ENCODE results near the gene AMIGO1.

The AMIGO1 gene

DNA sequence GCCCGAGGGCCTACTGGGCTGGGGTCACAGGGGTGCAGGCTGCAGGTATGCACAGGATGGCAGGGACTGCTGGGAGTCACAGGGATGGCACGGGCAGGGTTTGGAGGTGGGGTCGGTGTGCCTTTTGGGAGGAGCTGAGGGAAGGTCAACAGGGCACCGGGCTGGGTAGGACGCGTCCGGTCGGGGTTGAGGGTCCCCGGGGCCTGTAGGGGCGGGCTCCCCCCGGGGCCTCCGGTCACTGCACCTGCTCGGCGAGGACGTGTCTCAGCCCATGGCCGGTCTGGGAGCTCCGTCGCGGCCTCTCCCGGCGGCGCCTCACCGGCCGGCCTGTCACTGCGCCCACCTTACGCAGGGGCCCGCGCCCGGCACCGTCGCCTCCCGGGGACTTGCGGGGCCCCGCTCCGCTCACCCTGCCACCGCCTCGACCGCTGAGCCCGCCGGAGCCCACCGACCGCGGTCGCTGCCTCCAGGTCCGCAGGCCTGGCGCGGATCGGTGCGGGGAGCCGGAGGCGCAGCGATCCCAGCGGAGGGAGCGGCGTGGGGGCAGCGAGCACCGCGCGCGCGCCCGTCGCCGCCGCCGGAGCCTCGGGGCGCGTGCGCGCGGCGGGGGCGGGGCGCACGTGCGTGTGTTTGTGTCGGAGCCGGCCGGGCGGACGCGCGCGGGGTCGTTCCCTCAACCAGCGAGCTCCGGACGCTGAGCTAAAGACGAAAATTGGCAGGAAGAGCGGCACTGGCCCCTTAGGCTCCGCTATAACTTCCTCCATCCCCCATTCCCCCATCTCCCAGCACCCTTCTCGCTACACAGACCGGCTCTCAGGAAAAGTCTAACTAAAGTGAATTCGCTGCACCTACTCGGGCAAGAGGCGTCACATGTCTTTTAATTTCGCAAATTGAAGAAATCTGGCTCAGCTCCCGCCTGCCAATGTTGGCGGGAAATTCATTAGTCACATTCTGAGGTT, at the start of gene AMIGO1:
TSS of gene AMIGO1 (minus strand) at position 552 of the 959 bp plus-strand sequence. CDS start 815 bp downstream, outside the sequence.
- no peak for DNase-seq

DNA sequence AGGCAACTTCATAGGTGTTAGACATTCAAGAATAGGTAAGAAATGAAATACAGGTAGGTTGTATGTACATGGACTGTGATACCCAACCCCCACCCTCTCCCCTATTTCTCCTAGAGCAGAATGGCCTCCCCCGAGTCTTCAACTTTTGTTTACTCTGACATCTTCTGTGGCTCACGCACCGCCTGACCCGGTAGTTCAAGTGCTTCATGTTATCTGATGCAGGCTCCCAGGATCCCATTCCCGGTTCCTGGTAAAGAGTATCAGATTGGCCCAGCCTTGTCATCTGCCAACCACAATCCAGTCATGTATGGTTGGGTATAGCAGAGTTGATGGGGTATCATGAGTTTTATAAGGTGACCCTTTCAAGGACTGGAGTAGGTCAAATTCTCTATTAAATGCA, 48.0 kb upstream of the AMIGO1 start:
- no peak for DNase-seq

- no peak for DNase-seq
These were observed 47.0 kb upstream of the AMIGO1 start for GRCh38 chr1:109556563-109556962.

- DNase-seq = peak; percentile 82
These were observed 39.1 kb upstream of the AMIGO1 start, which contains the start of gene GNAI3 for GRCh38 chr1:109548321-109549267. GNAI3 (plus strand) TSS chr1:109548615; CDS start chr1:109548721, 106 bp downstream.

DNA sequence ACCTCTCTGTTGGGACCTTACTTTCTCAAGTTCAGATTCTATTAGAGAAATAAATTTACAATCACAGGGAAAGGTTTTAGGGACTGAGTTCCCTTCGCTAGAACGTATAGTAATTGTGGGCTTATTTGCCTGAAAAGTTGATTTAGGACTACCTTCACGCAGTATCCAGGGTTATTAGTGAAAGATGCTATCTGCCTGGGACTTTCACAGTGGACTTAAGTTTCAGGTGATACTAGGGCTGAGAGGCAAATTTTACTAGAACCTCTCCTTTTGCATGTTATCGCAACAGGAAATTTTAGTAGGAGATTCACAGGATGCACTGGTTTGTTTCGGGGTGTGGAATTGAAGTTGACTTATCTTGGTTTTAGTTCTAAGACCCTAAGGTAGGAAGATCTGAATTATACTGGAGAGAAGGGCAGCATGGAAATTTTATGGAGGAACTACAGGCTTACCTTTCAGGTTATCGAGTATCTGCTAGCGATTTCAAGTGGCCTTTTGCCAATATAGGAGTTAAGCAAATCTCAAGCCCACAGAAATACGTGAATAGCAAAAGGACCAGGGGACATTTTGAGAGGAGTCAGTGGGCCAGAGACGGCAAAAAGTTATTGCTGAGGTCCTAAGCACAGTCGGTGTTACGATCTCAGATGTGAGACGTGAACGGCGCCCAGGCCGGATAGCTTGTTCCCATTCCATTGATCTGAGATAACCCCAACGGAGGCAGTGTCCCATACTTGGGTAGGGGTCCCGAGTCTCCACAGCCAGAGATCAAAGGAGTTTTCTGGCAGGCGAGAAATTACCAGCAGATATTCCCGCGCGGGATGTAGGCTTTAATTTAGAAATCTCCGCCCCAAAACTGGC, 38.2 kb upstream of the AMIGO1 start:
- DNase-seq = no peak

DNA sequence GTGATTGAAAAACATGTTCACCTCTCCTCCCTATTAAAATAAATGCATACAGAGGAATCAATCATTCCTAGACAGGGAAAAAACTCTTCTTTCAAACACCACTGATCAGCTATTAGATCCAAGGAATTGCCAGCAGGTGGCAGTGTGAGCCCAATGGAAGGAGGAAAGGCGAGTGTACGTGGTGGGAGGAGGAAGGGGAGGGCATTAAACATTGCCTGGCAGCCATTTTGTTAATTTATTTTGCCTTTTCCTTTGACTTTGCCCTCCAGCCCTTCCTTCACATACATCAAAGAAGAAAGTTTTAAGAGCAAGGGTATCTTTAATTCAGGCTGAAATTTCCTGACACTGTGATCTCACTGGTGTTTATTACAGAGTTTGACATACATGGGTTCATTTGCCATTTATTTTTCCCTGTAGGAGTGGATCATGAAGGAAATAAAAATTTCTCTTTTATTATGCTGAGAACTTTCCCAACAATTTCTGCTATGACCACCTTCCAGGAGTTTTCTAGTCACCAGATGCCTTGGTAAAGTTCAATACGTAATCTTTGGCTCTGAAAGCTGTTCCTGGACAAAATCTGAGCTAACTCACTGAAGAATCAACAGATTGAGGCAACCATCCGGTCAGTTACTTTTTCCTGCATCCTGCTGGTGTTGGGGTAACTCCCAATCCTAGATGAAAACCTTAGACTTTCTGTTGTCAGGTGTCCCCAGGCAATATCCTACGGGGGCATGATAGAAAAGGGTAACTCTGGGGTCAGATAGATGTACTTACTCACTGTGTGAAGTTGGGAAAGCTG, 37.0 kb upstream of the AMIGO1 start:
- peak; percentile 77 for DNase-seq

- no peak for DNase-seq
These were observed 34.6 kb upstream of the AMIGO1 start for GRCh38 chr1:109543988-109544735.

- no peak for DNase-seq
These were observed 33.9 kb upstream of the AMIGO1 start for GRCh38 chr1:109543283-109543987.

DNA sequence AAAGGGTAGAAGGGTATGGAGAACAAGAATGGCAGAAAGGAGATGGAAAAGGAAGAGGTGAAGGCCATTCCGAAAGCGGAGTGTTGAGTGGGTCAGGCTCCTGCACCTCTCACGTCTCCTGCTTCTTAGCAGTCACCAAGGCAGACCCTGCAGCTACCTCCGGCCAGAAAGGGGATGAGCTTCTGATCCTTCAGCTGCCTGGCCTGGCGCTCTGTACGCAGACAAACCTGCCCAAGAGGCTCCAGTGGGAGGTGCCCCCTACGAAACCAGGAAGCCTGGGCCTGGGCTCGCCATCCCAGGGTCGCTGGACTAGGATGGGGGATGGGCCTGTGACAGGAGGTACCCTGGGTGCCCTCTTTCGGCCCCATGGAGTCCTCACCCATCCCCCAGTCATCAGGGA, 33.1 kb upstream of the AMIGO1 start:
- DNase-seq = no peak

GRCh38 chr1:109541102-109541501, 31.6 kb upstream of the AMIGO1 start:
- no peak for DNase-seq

DNA sequence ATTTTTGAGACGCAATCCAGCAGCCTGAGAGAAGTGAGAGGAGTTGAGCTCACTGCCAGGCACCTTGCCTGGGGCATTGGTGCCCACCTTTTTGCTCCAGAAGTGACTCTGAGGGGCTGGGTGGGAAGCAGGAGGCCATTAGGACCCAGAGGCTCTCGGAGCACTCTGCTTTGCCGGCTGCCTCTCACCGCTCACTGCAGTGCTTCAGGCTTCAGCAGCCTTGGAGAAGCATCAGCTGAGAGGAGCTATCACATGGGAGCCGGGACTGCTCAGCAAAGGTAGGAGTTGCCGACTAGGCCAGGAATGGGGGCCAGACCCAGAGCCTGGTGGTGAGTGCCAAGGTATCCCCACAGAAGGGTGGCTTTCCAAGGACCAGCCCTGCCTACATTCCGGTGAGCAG, 30.1 kb upstream of the AMIGO1 start, which contains the start of gene GPR61:
TSS of gene GPR61 (plus strand) at position 197 of the 400 bp plus-strand sequence. CDS start 3,151 bp downstream, outside the sequence.
- DNase-seq = no peak

DNA sequence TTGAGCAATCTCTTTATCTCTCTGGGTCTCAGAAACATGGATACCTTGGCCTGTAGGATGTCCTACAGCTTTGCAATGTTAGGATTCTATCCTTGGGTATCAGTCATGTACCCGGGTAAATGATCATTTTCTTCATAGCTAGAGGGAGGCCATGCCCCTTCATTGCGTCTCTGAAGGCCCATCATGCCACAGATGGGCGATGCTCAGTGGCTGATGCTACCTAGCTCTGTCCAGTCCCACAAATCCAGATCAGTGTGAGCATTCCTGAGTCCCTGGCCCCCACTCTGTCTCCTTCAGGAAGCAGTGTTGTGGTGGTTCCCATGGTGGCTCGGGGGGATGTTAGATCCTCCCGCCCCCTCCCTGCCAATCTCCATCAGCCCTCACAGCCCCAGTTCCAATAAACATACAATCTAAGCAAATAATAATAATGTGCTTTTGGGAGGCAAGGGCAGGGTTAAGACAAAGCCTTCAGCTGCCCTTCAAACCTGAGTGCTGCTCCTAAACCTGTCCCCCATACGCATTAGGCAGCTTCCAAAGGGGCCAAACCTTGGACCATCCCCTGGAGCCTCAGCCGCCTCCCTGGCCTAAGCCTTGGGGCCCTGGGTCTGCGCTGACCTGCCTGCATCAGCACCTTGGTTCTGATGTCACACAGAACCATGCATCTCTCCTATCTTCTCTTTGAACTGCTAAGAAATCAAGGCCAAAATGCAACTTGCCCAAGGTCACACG, 29.5 kb upstream of the AMIGO1 start:
- no peak for DNase-seq

DNA sequence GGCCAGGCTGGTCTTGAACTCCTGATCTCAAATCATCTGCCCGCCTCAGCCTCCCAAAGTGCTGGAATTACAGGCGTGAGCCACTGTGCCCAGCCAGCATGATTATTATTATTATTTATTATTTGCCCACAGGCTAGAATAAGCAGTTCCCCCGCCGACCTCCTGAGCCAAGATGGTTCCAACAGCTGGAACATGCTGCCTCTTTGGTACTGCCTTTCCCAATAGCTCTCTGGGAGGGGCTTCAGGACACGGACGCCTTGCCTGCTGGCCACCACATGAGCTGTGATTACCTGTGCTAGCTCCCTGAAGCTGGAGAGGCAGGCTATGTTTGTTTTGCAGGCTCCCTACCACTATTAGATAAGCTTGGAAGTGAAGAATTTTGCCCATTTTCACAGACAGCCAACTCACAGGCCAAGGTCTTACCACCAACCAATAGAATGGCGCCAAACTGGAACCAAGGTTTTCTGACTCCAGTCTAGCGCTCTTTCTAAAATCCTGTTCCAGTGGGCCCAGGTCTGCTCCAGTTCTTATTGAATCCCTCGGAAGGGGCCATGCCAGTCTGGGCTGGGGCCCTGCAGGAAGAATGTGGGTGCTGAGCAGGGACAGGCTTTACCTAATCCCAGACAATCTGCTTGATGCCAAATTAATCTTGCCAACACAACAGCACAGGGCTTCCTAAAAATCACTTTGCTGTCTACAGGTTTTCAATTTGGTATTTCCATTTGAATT, 28.1 kb upstream of the AMIGO1 start:
- no peak for DNase-seq

- DNase-seq = no peak
These were observed 26.5 kb upstream of the AMIGO1 start for GRCh38 chr1:109535971-109536491.

GRCh38 chr1:109535481-109535880, 26.0 kb upstream of the AMIGO1 start:
- no peak for DNase-seq

DNA sequence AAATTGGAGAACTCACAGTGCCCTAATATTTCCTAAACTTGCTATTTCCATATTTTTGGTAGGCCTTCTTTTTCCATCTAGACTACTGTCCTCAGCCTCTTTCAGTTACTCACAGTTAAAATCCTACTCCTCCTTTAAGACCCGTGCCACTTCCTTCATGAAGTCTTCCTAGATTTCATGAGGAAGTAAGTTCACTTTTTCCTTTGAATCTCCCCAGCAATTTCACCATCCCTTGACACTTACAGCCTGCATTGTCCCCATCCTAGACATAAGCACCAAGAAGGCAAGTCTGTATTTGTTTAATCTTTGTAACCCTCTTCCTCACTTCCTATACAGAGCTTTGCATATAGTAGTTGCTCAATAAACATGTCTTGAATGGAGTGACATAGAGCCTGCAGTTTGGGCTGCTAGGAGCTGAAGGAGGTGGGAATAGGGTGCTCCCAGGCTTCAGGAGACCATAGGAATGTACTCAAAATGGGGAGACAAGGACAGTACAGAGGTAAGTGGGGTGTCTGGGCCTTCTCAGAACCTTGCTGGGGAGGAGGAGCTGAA, 24.9 kb upstream of the AMIGO1 start:
- DNase-seq = no peak

DNA sequence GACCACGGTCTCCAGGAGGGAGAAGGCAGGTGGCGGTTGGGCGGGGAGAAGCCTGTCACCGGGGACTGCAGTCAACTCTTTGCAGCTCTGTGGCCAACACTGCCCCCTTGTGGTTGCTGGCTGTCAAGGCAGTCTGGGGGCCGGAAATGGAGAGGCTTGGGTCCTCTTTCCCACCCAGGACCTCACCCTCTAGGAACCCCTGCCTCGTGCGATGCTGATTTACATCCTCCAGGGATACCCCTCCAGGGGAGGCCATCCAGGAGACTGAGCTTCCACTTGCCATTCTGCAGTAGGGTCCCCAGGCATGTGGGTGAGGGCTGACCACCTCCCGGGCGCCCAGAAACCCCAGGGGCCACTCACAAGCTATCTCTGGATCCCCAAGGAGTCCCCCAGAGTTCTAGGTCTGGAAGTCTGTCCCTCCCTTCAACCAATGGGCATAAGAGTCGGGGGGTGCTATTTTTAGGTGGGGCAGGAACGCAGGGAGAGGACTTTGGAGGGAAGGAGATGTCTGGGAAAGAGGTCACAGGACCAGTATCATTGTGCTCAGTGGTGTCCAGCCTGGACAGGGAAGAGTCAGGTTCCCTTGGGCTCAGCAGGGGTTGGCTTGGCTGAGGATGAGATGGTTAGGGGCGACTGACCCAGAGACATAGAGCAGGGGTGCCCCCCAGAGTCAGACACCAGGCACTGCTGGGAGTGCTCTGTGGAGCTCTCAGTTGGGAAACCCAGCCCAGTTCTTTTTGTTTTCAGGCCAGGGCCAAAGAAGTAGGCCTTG, 23.0 kb upstream of the AMIGO1 start:
- DNase-seq = peak; percentile 40
